G401.6 (cell line): ENCODE measurements around the gene ACSF3.

ENCODE experiments used
- FAIRE-seq: peaks from 2 replicates; lab custom pipeline; 2012; peaks lifted over from hg19 to GRCh38; lab: Jason Lieb, UNC

ACSF3 gene

GRCh38 chr16:89095491-89095951, 1.9 kb downstream of the ACSF3 start:
- no peak for FAIRE-seq

- FAIRE-seq, result no peak
Measured at GRCh38 chr16:89096042-89096717, 2.5 kb downstream of the ACSF3 start.

- no peak for FAIRE-seq
Measured at GRCh38 chr16:89096768-89097391, 3.2 kb downstream of the ACSF3 start.

- FAIRE-seq, result no peak
Measured at GRCh38 chr16:89097392-89097772, 3.7 kb downstream of the ACSF3 start.

GRCh38 chr16:89098767-89099430, 5.2 kb downstream of the ACSF3 start:
- no peak for FAIRE-seq

GRCh38 chr16:89099905-89100304, 6.3 kb downstream of the ACSF3 start:
- no peak for FAIRE-seq

GRCh38 chr16:89100601-89101302, 7.1 kb downstream of the ACSF3 start:
- FAIRE-seq, result no peak

- FAIRE-seq, result no peak
Measured at GRCh38 chr16:89101303-89102040, 7.8 kb downstream of the ACSF3 start.

GRCh38 chr16:89102041-89102471, 8.4 kb downstream of the ACSF3 start:
- no peak for FAIRE-seq

GRCh38 chr16:89102481-89103073, 8.9 kb downstream of the ACSF3 start:
- FAIRE-seq, result no peak

- no peak for FAIRE-seq
Measured at GRCh38 chr16:89103156-89103555, 9.5 kb downstream of the ACSF3 start.

- no peak for FAIRE-seq
Measured at GRCh38 chr16:89103781-89104180, 10.1 kb downstream of the ACSF3 start.

- FAIRE-seq, result no peak
Measured at GRCh38 chr16:89104303-89104702, 10.7 kb downstream of the ACSF3 start.

- FAIRE-seq, result no peak
Measured at GRCh38 chr16:89104930-89105571, 11.4 kb downstream of the ACSF3 start.

- no peak for FAIRE-seq
Measured at GRCh38 chr16:89105599-89106151, 12.0 kb downstream of the ACSF3 start.

GRCh38 chr16:89106533-89107202, 13.0 kb downstream of the ACSF3 start:
- FAIRE-seq, result no peak

- no peak for FAIRE-seq
Measured at GRCh38 chr16:89107203-89107582, 13.5 kb downstream of the ACSF3 start.

- FAIRE-seq, result no peak
Measured at GRCh38 chr16:89108416-89108815, 14.8 kb downstream of the ACSF3 start.

GRCh38 chr16:89110641-89111040, 17.0 kb downstream of the ACSF3 start:
- FAIRE-seq, result no peak

GRCh38 chr16:89111263-89111662, 17.6 kb downstream of the ACSF3 start:
- FAIRE-seq, result no peak
